GM18861 (cell line): Measurements from ENCODE around the gene TRIM72.
"Not testable (repeated sequence)": the region's sequence is repeated elsewhere in the genome, so short reads cannot be mapped to it uniquely, and the experiment has no call there.

Experiments used
- ATAC-seq: cut with Tn5 transposase; IDR thresholded peaks from one replicate; pipeline ENCODE4 v1.9.1; 2021; ENCODE audit not compliant: unreplicated experiment

Gene TRIM72

GRCh38 chr16:31213877-31214707, at the start of gene TRIM72:
TSS of gene TRIM72 (plus strand) at chr16:31214119. CDS start at chr16:31214739, 620 bp downstream.
- ATAC-seq: no peak

- no peak for ATAC-seq
Observed at GRCh38 chr16:31167315-31167714, 46.6 kb upstream of the TRIM72 start.

- ATAC-seq: no peak
Observed at GRCh38 chr16:31168848-31169247, 45.1 kb upstream of the TRIM72 start.

GRCh38 chr16:31170048-31170447, 43.9 kb upstream of the TRIM72 start:
- not testable (repeated sequence) for ATAC-seq

GRCh38 chr16:31177136-31177535, 36.8 kb upstream of the TRIM72 start:
- no peak for ATAC-seq

- ATAC-seq: peak; percentile 3
Observed at GRCh38 chr16:31179219-31179746, 34.6 kb upstream of the TRIM72 start.

- peak; percentile 39 for ATAC-seq
Observed at GRCh38 chr16:31179747-31180459, 34.0 kb upstream of the TRIM72 start, which contains the start of gene FUS. TSS of gene FUS (plus strand) at chr16:31180139. CDS start at chr16:31180215, 76 bp downstream.

- no peak for ATAC-seq
Observed at GRCh38 chr16:31181102-31181830, 32.7 kb upstream of the TRIM72 start.

GRCh38 chr16:31182391-31182790, 31.5 kb upstream of the TRIM72 start:
- no peak for ATAC-seq

GRCh38 chr16:31183432-31184428, 30.2 kb upstream of the TRIM72 start:
- no peak for ATAC-seq

- no peak for ATAC-seq
Observed at GRCh38 chr16:31184888-31185287, 29.0 kb upstream of the TRIM72 start.

- ATAC-seq: no peak
Observed at GRCh38 chr16:31185339-31185738, 28.6 kb upstream of the TRIM72 start.

- ATAC-seq: no peak
Observed at GRCh38 chr16:31186176-31186575, 27.7 kb upstream of the TRIM72 start.

- ATAC-seq: no peak
Observed at GRCh38 chr16:31186930-31187807, 26.8 kb upstream of the TRIM72 start.

- ATAC-seq: no peak
Observed at GRCh38 chr16:31187808-31188189, 26.1 kb upstream of the TRIM72 start.

- no peak for ATAC-seq
Observed at GRCh38 chr16:31188450-31189411, 25.2 kb upstream of the TRIM72 start.

GRCh38 chr16:31189412-31189778, 24.5 kb upstream of the TRIM72 start:
- no peak for ATAC-seq

GRCh38 chr16:31190061-31190460, 23.9 kb upstream of the TRIM72 start:
- no peak for ATAC-seq
